ENCODE measurements around the gene CHRND.

Gene CHRND

GRCh38 chr2:232503809-232504323 is 22.1 kb upstream of the CHRND start:
- peaks cover 39% of the 10 kb centered on the region for H3K4me1 ChIP-seq (ENCODE audit: insufficient read depth, low read length)
- H3K36me3 ChIP-seq (ENCODE audit: insufficient read depth, low read length): no peaks in the 10 kb centered on the region

GRCh38 chr2:232504438-232504837 is 21.5 kb upstream of the CHRND start:
- H3K4me3 ChIP-seq (ENCODE audit: low read length): no peak overlapping the region
- peaks cover 60% of the 10 kb centered on the region for H3K27me3 ChIP-seq (ENCODE audit: insufficient read depth, low read length)
- H3K36me3 ChIP-seq (ENCODE audit: insufficient read depth, low read length): no peaks in the 10 kb centered on the region
- H3K4me1 ChIP-seq (ENCODE audit: insufficient read depth, low read length): peaks cover 39% of the 10 kb centered on the region
- H2AFZ ChIP-seq (ENCODE audit: low read depth, low read length): no peak overlapping the region
- H3K9me3 ChIP-seq (ENCODE audit: low read length): no peaks in the 10 kb centered on the region

More at GRCh38 chr2:232503809-232504323, 22.1 kb upstream of the CHRND start:
- peak overlapping the region; percentile 37 for H3K4me3 ChIP-seq (ENCODE audit: low read length)
- peaks cover 66% of the 10 kb centered on the region for H3K27me3 ChIP-seq (ENCODE audit: insufficient read depth, low read length)
- H3K9me3 ChIP-seq (ENCODE audit: low read length): no peaks in the 10 kb centered on the region
- H2AFZ ChIP-seq (ENCODE audit: low read depth, low read length): peak overlapping the region; percentile 55

GRCh38 chr2:232505856-232506255 is 20.1 kb upstream of the CHRND start:
- no peaks in the 10 kb centered on the region for H3K9me3 ChIP-seq (ENCODE audit: low read length)
- no peaks in the 10 kb centered on the region for H3K36me3 ChIP-seq (ENCODE audit: insufficient read depth, low read length)
- peaks cover 39% of the 10 kb centered on the region for H3K4me1 ChIP-seq (ENCODE audit: insufficient read depth, low read length)
- H3K27me3 ChIP-seq (ENCODE audit: insufficient read depth, low read length): peaks cover 48% of the 10 kb centered on the region
- peak overlapping the region; percentile 5 for H3K4me3 ChIP-seq (ENCODE audit: low read length)
- peak overlapping the region; percentile 55 for H2AFZ ChIP-seq (ENCODE audit: low read depth, low read length)

- peaks cover 48% of the 10 kb centered on the region for H3K27me3 ChIP-seq (ENCODE audit: insufficient read depth, low read length)
- peak overlapping the region; percentile 55 for H2AFZ ChIP-seq (ENCODE audit: low read depth, low read length)
- no peaks in the 10 kb centered on the region for H3K36me3 ChIP-seq (ENCODE audit: insufficient read depth, low read length)
- no peak overlapping the region for H3K4me3 ChIP-seq (ENCODE audit: low read length)
- no peaks in the 10 kb centered on the region for H3K9me3 ChIP-seq (ENCODE audit: low read length)
- peaks cover 39% of the 10 kb centered on the region for H3K4me1 ChIP-seq (ENCODE audit: insufficient read depth, low read length)
Measured at GRCh38 chr2:232506709-232507108, 19.3 kb upstream of the CHRND start.

GRCh38 chr2:232508251-232508650 is 17.7 kb upstream of the CHRND start:
- Histone ChIP-seq H2AFZ (ENCODE audit: low read depth, low read length) (no peak overlapping the region), H3K9me3 (ENCODE audit: low read length) (no peaks in the 10 kb centered on the region), H3K36me3 (ENCODE audit: insufficient read depth, low read length) (no peaks in the 10 kb centered on the region), H3K4me1 (ENCODE audit: insufficient read depth, low read length) (peaks cover 26% of the 10 kb centered on the region), H3K4me3 (ENCODE audit: low read length) (no peak overlapping the region), H3K27me3 (ENCODE audit: insufficient read depth, low read length) (peaks cover 43% of the 10 kb centered on the region)

- no peak overlapping the region for H2AFZ ChIP-seq (ENCODE audit: low read depth, low read length)
- H3K36me3 ChIP-seq (ENCODE audit: insufficient read depth, low read length): no peaks in the 10 kb centered on the region
- H3K4me3 ChIP-seq (ENCODE audit: low read length): no peak overlapping the region
- H3K27me3 ChIP-seq (ENCODE audit: insufficient read depth, low read length): peaks cover 33% of the 10 kb centered on the region
- peaks cover 9% of the 10 kb centered on the region for H3K4me1 ChIP-seq (ENCODE audit: insufficient read depth, low read length)
- H3K9me3 ChIP-seq (ENCODE audit: low read length): no peaks in the 10 kb centered on the region
Measured at GRCh38 chr2:232511336-232511890, 14.5 kb upstream of the CHRND start.

GRCh38 chr2:232512602-232513001 is 13.4 kb upstream of the CHRND start:
- no peak overlapping the region for H3K4me3 ChIP-seq (ENCODE audit: low read length)
- H3K9me3 ChIP-seq (ENCODE audit: low read length): no peaks in the 10 kb centered on the region
- peaks cover 29% of the 10 kb centered on the region for H3K27me3 ChIP-seq (ENCODE audit: insufficient read depth, low read length)

GRCh38 chr2:232513353-232513752 is 12.6 kb upstream of the CHRND start:
- H3K36me3 ChIP-seq (ENCODE audit: insufficient read depth, low read length): no peaks in the 10 kb centered on the region
- H3K4me3 ChIP-seq (ENCODE audit: low read length): no peak overlapping the region
- no peaks in the 10 kb centered on the region for H3K9me3 ChIP-seq (ENCODE audit: low read length)
- H3K4me1 ChIP-seq (ENCODE audit: insufficient read depth, low read length): no peaks in the 10 kb centered on the region
- no peak overlapping the region for H2AFZ ChIP-seq (ENCODE audit: low read depth, low read length)
- H3K27me3 ChIP-seq (ENCODE audit: insufficient read depth, low read length): peaks cover 33% of the 10 kb centered on the region

More at GRCh38 chr2:232512602-232513001, 13.4 kb upstream of the CHRND start:
- no peaks in the 10 kb centered on the region for H3K36me3 ChIP-seq (ENCODE audit: insufficient read depth, low read length)
- H2AFZ ChIP-seq (ENCODE audit: low read depth, low read length): no peak overlapping the region
- H3K4me1 ChIP-seq (ENCODE audit: insufficient read depth, low read length): peaks cover 2% of the 10 kb centered on the region

- Histone ChIP-seq H3K4me1 (ENCODE audit: insufficient read depth, low read length) (no peaks in the 10 kb centered on the region), H3K27me3 (ENCODE audit: insufficient read depth, low read length) (peaks cover 51% of the 10 kb centered on the region), H3K4me3 (ENCODE audit: low read length) (no peak overlapping the region), H2AFZ (ENCODE audit: low read depth, low read length) (no peak overlapping the region), H3K36me3 (ENCODE audit: insufficient read depth, low read length) (no peaks in the 10 kb centered on the region), H3K9me3 (ENCODE audit: low read length) (no peaks in the 10 kb centered on the region)
Measured at GRCh38 chr2:232515639-232516038, 10.3 kb upstream of the CHRND start.

GRCh38 chr2:232516551-232516950 is 9.4 kb upstream of the CHRND start:
- Histone ChIP-seq H3K4me1 (ENCODE audit: insufficient read depth, low read length) (no peaks in the 10 kb centered on the region), H3K4me3 (ENCODE audit: low read length) (no peak overlapping the region), H3K27me3 (ENCODE audit: insufficient read depth, low read length) (peaks cover 53% of the 10 kb centered on the region), H3K36me3 (ENCODE audit: insufficient read depth, low read length) (no peaks in the 10 kb centered on the region), H3K9me3 (ENCODE audit: low read length) (no peaks in the 10 kb centered on the region), H2AFZ (ENCODE audit: low read depth, low read length) (no peak overlapping the region)

GRCh38 chr2:232518844-232519243 is 7.1 kb upstream of the CHRND start:
- H3K9me3 ChIP-seq (ENCODE audit: low read length): no peaks in the 10 kb centered on the region
- H2AFZ ChIP-seq (ENCODE audit: low read depth, low read length): no peak overlapping the region
- H3K36me3 ChIP-seq (ENCODE audit: insufficient read depth, low read length): no peaks in the 10 kb centered on the region
- peaks cover 65% of the 10 kb centered on the region for H3K27me3 ChIP-seq (ENCODE audit: insufficient read depth, low read length)
- H3K4me1 ChIP-seq (ENCODE audit: insufficient read depth, low read length): peaks cover 8% of the 10 kb centered on the region
- H3K4me3 ChIP-seq (ENCODE audit: low read length): no peak overlapping the region

GRCh38 chr2:232519581-232520438 is 6.2 kb upstream of the CHRND start, which contains the start of gene PRSS56:
TSS of gene PRSS56 (plus strand) at chr2:232520388. CDS start at chr2:232520599, 211 bp downstream.
- Histone ChIP-seq H3K4me1 (ENCODE audit: insufficient read depth, low read length) (peaks cover 9% of the 10 kb centered on the region), H3K27me3 (ENCODE audit: insufficient read depth, low read length) (peaks cover 68% of the 10 kb centered on the region), H3K36me3 (ENCODE audit: insufficient read depth, low read length) (no peaks in the 10 kb centered on the region), H3K9me3 (ENCODE audit: low read length) (no peaks in the 10 kb centered on the region), H2AFZ (ENCODE audit: low read depth, low read length) (no peak within 1 kb of the TSS), H3K4me3 (ENCODE audit: low read length) (no peak within 1 kb of the TSS)

- H3K4me3 ChIP-seq (ENCODE audit: low read length): no peak overlapping the region
- no peak overlapping the region for H2AFZ ChIP-seq (ENCODE audit: low read depth, low read length)
- H3K4me1 ChIP-seq (ENCODE audit: insufficient read depth, low read length): peaks cover 14% of the 10 kb centered on the region
- no peaks in the 10 kb centered on the region for H3K9me3 ChIP-seq (ENCODE audit: low read length)
- H3K27me3 ChIP-seq (ENCODE audit: insufficient read depth, low read length): peaks cover 67% of the 10 kb centered on the region
- H3K36me3 ChIP-seq (ENCODE audit: insufficient read depth, low read length): no peaks in the 10 kb centered on the region
Measured at GRCh38 chr2:232520489-232520888, 5.5 kb upstream of the CHRND start.

All from neuron (in vitro differentiated cells).